AG10803 (cell line): ENCODE results near the gene CXCL17.
A peak's percentile ranks its signal among the peaks of the same experiment; 100 is the strongest.

Source experiments
- DNase-seq: peaks from one replicate; pipeline ENCODE4 v3.0.0; 2010; ENCODE audit warnings: low read depth
- H3K4me3 ChIP-seq: 2 replicates; pipeline ENCODE4 v1.5.1; 2011; ENCODE audit warnings: mild to moderate bottlenecking, low read length, control low read depth
- TF ChIP-seq, protein P1 (sequence below): conservative IDR thresholded peaks from 2 replicates; pipeline ENCODE4 v1.5.1; 2011; ENCODE audit warnings: mild to moderate bottlenecking, low read length, control low read depth, inconsistent platforms

The CXCL17 gene

DNA sequence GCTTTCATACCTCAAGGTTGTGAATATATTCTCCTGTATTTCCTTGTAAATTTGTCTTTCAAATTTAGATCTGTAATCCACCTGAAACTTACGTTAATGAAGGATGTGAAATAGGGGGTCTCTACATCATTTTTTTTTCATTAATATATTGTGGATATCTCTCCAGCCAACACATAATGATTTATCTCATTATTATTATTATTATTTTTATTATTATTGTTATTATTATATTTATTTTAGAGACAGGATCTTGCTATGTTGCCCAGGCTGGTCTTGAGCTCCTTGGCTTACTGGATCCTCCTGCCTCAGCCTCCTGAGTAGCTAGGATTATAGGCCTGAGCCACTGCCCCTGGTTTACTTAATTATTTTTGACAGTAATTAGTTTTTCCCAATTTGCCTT, 11.3 kb downstream of the CXCL17 start:
- no peak for DNase-seq
- TF ChIP-seq, protein P1, sequence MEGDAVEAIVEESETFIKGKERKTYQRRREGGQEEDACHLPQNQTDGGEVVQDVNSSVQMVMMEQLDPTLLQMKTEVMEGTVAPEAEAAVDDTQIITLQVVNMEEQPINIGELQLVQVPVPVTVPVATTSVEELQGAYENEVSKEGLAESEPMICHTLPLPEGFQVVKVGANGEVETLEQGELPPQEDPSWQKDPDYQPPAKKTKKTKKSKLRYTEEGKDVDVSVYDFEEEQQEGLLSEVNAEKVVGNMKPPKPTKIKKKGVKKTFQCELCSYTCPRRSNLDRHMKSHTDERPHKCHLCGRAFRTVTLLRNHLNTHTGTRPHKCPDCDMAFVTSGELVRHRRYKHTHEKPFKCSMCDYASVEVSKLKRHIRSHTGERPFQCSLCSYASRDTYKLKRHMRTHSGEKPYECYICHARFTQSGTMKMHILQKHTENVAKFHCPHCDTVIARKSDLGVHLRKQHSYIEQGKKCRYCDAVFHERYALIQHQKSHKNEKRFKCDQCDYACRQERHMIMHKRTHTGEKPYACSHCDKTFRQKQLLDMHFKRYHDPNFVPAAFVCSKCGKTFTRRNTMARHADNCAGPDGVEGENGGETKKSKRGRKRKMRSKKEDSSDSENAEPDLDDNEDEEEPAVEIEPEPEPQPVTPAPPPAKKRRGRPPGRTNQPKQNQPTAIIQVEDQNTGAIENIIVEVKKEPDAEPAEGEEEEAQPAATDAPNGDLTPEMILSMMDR, result no peak
- no peak overlapping the region for H3K4me3 ChIP-seq

DNA sequence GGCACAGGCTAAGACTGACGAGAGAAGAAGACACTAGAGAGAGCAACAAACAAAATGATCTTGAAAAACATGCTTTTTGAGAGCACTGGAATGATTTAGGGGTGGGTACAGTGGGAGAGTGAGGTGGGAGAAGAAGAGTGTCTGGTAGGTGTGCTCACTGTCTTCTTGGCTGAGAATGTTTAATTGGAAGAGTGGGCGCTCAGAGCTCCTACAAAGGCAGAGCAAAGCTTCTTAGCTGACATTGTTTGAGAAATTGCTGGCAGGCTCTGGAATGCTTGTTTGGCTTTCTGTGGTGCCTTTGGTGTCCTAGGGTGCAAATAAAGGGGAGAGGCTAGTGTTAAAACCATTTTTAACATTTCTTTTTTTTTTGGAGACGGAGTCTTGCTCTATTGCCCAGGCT, 14.1 kb downstream of the CXCL17 start:
- no peak for DNase-seq
- no peak overlapping the region for H3K4me3 ChIP-seq
- TF ChIP-seq, protein P1, result no peak

DNA sequence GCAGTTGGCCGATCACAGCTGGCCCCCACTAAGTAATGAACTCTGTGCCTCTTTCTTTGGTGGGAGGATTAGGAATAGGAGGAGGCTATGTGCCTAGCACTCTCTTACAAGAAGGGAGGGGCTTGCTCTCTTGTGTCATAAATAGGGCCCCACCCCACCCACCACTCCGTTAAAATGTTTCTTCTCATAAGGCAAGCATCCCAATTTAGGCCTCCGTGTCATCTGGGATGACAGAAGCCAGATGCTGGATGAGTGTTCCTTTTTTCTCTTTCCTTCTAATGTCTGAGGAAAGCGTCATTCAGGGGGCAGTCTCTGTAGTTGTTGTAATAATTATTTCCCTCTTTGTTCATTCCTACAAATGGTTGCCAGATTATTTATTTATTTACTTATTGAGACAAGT, 15.4 kb downstream of the CXCL17 start, which contains the start of gene LIPE:
TSS of gene LIPE (minus strand) at position 76 of the 400 bp plus-strand sequence. CDS start 239 bp downstream, outside the sequence.
- H3K4me3 ChIP-seq, result no peak within 1 kb of the TSS
- peak; percentile 44 for DNase-seq
- TF ChIP-seq, protein P1, result no peak

- H3K4me3 ChIP-seq, result no peak overlapping the region
- DNase-seq, result no peak
- TF ChIP-seq, protein P1, result no peak
Measured at GRCh38 chr19:42426643-42427042, 16.1 kb downstream of the CXCL17 start.

DNA sequence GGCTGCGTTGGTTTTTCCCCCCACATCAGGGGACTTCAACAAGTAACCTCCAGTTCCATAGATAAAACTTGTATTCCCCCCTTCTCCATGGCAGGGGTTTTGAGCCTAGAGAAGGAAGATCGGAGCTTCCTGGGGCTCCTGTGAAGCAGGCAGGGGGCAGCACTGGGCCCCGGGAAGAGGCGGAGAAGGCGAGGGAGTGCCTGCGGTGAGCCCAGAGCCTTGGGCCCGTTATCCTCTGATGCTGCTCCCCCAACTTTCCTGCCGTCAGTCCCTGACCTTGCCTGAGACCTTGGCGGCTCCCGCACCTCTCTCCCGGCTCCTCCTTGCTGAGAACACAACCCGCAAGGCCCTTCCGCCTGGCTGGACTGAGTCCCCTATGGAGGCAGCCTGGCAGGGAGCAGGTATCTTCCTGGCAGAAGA, 18.0 kb downstream of the CXCL17 start:
- no peak overlapping the region for H3K4me3 ChIP-seq
- TF ChIP-seq, protein P1, result no peak
- DNase-seq, result no peak

- TF ChIP-seq, protein P1, result no peak
- no peak overlapping the region; the same call in 1 of the 2 replicates for H3K4me3 ChIP-seq
- DNase-seq, result no peak
Measured at GRCh38 chr19:42424345-42424707, 18.4 kb downstream of the CXCL17 start.

DNA sequence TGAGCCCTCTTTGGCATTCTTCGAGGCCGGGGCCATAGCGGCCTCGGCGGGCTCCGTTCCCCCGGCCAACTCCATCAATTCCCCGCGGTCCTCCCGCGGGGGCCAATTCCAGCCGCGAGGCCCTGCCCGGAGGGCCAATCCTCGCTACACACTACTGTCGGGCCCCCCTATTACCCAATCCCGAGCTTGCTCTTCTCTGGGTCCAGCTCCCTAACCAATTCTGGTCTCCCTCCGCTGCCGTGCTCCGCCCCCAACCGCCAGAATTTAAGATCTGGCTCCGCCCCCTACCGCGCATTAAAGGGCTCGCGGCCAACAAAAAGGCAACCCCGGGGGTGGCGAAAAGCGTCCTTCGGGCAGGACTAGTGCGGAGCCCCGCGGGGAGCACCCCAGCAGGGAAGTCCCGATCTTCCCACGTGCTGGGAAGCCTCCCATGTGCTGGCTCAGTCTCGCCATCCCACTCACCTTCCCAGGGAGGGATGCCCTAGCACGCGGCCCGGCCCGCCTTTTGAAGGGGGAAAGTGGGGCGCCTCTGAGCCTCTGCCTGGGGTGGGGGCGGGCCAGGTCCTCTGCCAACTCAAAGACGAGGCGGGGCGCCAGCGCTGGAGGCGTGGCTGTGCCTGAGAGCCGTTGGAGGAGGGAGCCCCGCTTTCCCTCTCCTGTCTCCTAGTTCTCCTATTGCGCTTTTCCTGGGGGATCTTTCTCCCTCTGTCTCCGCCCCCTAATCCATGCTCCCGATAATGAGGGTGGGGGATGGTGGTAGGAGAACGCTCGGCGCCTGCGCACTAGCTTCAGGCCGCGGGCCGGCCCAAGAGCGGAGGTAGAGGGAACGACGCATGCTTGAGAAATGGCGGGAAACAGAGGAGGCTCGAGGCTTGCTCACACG, 19.0 kb downstream of the CXCL17 start:
- TF ChIP-seq, protein P1, result no peak
- peak overlapping the region; percentile 67 for H3K4me3 ChIP-seq
- DNase-seq, result peak; percentile 90
